Skeletal muscle tissue (tissue), 4 donors: ENCODE measurements around the gene NFYB. TPM values are rescaled to one million over a fixed set of nuclear protein-coding genes. Genes with fewer than 3 reads are reported as not detected.

ENCODE experiments used
- H3K27ac ChIP-seq: one replicate; pipeline ENCODE4 v1.7.0; 2013; ENCODE audit warnings: mild to moderate bottlenecking, low read depth, low read length, inconsistent platforms
- H3K27me3 ChIP-seq, 3 donors: one replicate each; pipeline ENCODE4 v1.7.0; 2013; ENCODE audit warnings: low read length in 3 of 3; ENCODE audit not compliant: control insufficient read depth in 3 of 3, insufficient read depth in 3 of 3
- H3K36me3 ChIP-seq, 3 donors: one replicate each; pipeline ENCODE4 v1.7.0; 2013; ENCODE audit warnings: low read length in 3 of 3; ENCODE audit not compliant: control insufficient read depth in 3 of 3, insufficient read depth in 3 of 3
- H3K4me1 ChIP-seq, 3 donors: one replicate each; pipeline ENCODE4 v1.7.0; 2013; ENCODE audit warnings: low read length in 3 of 3, mild to moderate bottlenecking in 3 of 3; ENCODE audit not compliant: control insufficient read depth in 3 of 3, insufficient read depth in 3 of 3
- H3K4me3 ChIP-seq, 3 donors: one replicate each; pipeline ENCODE4 v1.7.0; 2013; ENCODE audit warnings: low read length in 3 of 3
- H3K9ac ChIP-seq, 3 donors: one replicate each; pipeline ENCODE4 v1.7.0; 2013; ENCODE audit warnings: low read length in 3 of 3, mild to moderate bottlenecking in 3 of 3, moderate library complexity in 2 of 3, low read depth in 1 of 3
- H3K9me3 ChIP-seq, 3 donors: one replicate each; pipeline ENCODE4 v1.7.0; 2013; ENCODE audit warnings: low read length in 3 of 3; ENCODE audit not compliant: control insufficient read depth in 3 of 3
- total RNA-seq: library from RNA; depleted of rRNA; stranded (reverse); fragments of >200 nt; gene quantifications from one replicate; pipeline ENCODE4 v1.2.3, GENCODE V29; 2014
- donor health status: Osteomylitis.

Gene NFYB
- 8.9 TPM for total RNA-seq

DNA sequence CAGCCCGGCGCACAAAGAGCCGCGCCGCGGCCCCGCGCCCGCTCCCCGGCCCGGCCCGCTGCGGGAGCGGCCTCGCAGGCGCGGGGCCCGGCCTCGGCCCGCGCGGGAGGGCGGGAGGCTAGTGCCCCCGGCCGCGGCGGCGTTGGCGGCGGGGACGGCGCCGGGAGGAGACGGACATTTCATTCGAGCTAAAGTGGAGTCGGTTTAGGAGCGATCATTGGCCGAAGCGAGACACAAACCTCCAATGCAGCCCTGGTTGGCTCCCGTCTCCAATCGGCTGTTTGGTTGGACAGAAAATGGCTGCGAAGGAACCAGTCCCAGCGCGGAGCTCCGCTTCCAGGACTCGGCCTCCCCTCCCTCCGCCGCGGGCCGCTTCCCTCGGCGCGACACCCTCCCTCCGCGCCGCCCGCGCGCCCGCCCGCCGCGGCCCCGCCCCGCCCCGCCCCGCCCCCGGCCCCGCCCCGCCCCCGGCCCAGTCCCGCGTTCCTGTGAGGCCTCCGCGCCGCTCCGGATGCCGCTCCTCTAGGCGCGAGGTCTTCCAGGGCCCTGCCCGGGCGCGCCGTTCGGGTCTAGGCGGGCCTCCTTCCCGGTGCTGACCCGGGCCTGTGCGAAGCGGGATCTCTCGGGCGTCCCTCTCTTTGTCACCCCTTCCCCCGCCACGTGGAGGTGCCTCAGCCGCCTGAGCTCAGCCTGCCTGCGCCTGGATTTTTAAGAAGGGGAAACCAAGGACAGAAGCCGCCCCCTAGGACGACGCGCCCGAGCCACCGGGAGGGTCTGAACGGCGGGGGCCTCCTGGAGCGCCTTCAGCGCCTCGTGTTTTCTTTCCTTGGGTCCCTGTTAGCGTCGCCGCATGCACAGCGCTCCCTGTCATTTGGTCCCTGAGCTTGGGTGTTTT lies at the start of gene NFYB:
TSS of gene NFYB (minus strand) at position 309 of the 895 bp plus-strand sequence. CDS start 2,757 bp downstream, outside the sequence.
- Histone ChIP-seq H3K27ac (peak within 1 kb of the TSS; percentile 79), H3K9ac (peak within 1 kb of the TSS; percentile 87 to 89 (median 89)), H3K4me3 (peak within 1 kb of the TSS; percentile 85 to 89 (median 86)), H3K36me3 (peaks cover 1 to 13% (median 10%) of the 10 kb centered on the region in 3 donors), H3K27me3 (no peaks in the 10 kb centered on the region), H3K4me1 (peaks cover 12 to 21% (median 14%) of the 10 kb centered on the region in 3 donors), H3K9me3 (no peaks in the 10 kb centered on the region)

- H3K27me3 ChIP-seq, result no peaks in the 10 kb centered on the region
- no peak overlapping the region for H3K9ac ChIP-seq
- H3K27ac ChIP-seq, result no peak overlapping the region
- H3K4me3 ChIP-seq, result no peak overlapping the region
- H3K36me3 ChIP-seq, result no peaks in the 10 kb centered on the region
- peaks cover 0 to 2% (median 0%) of the 10 kb centered on the region in 3 donors for H3K4me1 ChIP-seq
- H3K9me3 ChIP-seq, result peaks cover 3 to 13% (median 6%) of the 10 kb centered on the region in 3 donors
Observed at GRCh38 chr12:104187446-104188155, 49.6 kb upstream of the NFYB start.

GRCh38 chr12:104183443-104183842 lies 45.4 kb upstream of the NFYB start:
- H3K36me3 ChIP-seq, result no peaks in the 10 kb centered on the region
- H3K9me3 ChIP-seq, result peaks cover 3 to 13% (median 6%) of the 10 kb centered on the region in 3 donors
- no peak overlapping the region for H3K27ac ChIP-seq
- no peak overlapping the region for H3K4me3 ChIP-seq
- no peaks in the 10 kb centered on the region for H3K27me3 ChIP-seq
- peaks cover 6 to 15% (median 7%) of the 10 kb centered on the region in 3 donors for H3K4me1 ChIP-seq
- H3K9ac ChIP-seq, result no peak overlapping the region

- Histone ChIP-seq H3K27ac (peak overlapping the region; percentile 46), H3K4me1 (peaks cover 11 to 20% (median 12%) of the 10 kb centered on the region in 3 donors), H3K36me3 (no peaks in the 10 kb centered on the region), H3K27me3 (no peaks in the 10 kb centered on the region), H3K9me3 (peaks cover 3 to 13% (median 6%) of the 10 kb centered on the region in 3 donors), H3K9ac (no peak overlapping the region), H3K4me3 (no peak overlapping the region)
Observed at GRCh38 chr12:104182621-104183378, 44.8 kb upstream of the NFYB start.

- H3K36me3 ChIP-seq, result no peaks in the 10 kb centered on the region
- H3K4me1 ChIP-seq, result peaks cover 13 to 23% (median 13%) of the 10 kb centered on the region in 3 donors
- no peaks in the 10 kb centered on the region for H3K27me3 ChIP-seq
- H3K4me3 ChIP-seq, result no peak overlapping the region
- peak overlapping the region; percentile 46 for H3K27ac ChIP-seq
- H3K9ac ChIP-seq, result no peak overlapping the region
- peaks cover 3 to 10% (median 6%) of the 10 kb centered on the region in 3 donors for H3K9me3 ChIP-seq
Observed at GRCh38 chr12:104182144-104182543, 44.1 kb upstream of the NFYB start.

DNA sequence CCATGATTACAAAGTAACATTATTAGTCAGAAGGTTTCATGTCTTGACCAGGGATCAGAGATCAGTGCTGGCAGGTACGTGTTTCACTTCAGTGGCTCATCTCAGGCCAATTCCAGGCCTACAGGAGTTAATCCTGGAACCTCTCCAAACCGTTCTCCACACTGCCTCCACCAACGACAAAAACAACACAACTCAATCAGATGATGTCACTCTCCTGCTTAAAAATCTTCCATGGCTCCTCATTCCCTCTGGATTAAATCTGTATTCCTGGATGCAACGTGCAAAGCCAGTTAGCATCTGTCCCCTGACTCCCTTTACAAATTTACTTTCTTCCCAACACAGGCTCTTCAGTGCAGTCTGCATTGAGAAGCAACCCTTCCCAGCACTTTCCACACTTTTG lies 43.3 kb upstream of the NFYB start:
- H3K27me3 ChIP-seq, result no peaks in the 10 kb centered on the region
- no peaks in the 10 kb centered on the region for H3K36me3 ChIP-seq
- no peak overlapping the region for H3K4me3 ChIP-seq
- peaks cover 13 to 23% (median 13%) of the 10 kb centered on the region in 3 donors for H3K4me1 ChIP-seq
- peaks cover 3 to 10% (median 6%) of the 10 kb centered on the region in 3 donors for H3K9me3 ChIP-seq
- no peak overlapping the region for H3K9ac ChIP-seq
- H3K27ac ChIP-seq, result peak overlapping the region; percentile 17

GRCh38 chr12:104180374-104180773 lies 42.4 kb upstream of the NFYB start:
- H3K27ac ChIP-seq, result no peak overlapping the region
- H3K4me1 ChIP-seq, result peaks cover 13 to 23% (median 13%) of the 10 kb centered on the region in 3 donors
- peaks cover 3 to 10% (median 6%) of the 10 kb centered on the region in 3 donors for H3K9me3 ChIP-seq
- H3K27me3 ChIP-seq, result no peaks in the 10 kb centered on the region
- H3K9ac ChIP-seq, result no peak overlapping the region
- no peaks in the 10 kb centered on the region for H3K36me3 ChIP-seq
- no peak overlapping the region for H3K4me3 ChIP-seq

DNA sequence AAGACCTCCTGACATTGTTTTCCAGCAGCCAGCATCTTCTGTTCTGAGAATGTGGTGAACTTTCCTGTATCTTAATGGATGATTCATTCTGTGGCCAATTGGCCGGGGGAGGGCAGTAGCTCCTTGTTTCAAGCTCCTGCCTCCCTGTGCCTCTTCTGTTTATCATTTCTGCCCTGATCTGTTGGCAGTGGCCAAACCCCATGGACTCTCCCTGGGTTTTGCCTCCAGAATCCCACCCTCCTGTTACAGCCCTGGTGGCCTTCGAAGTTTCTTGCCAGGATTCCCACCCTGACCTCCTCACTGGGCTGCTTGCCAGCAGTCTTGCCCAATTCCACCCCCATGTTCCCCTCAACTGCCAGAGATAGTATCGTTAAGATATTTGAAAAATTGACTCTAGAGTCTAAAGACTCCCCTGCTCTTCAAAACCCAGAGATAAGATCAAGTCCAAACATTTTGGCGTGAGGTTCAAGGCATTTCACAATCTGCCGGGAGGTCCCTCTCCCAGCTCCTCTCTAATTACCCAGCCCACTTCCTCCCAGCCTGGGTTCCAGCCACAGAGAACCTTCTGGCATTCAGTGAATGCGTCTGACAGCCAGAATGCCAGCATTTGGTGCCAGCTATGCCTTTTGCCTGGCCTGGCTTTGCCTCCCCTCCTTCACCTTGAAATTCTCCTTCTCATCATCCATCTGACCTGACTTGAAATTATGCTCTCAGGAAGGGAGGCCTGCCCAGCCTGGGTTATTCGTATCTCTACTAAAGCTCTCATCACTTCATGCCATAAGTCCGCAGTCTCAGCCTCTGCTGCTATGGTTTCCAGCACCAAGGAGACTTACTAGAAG lies 39.9 kb upstream of the NFYB start:
- Histone ChIP-seq H3K27ac (peak overlapping the region; percentile 76), H3K9ac (no peak overlapping the region), H3K36me3 (no peaks in the 10 kb centered on the region)

GRCh38 chr12:104177336-104177662 lies 39.3 kb upstream of the NFYB start:
- H3K4me1 ChIP-seq, result peaks cover 8 to 21% (median 13%) of the 10 kb centered on the region in 3 donors
- no peaks in the 10 kb centered on the region for H3K27me3 ChIP-seq
- H3K36me3 ChIP-seq, result no peaks in the 10 kb centered on the region
- peak overlapping the region; percentile 31 for H3K27ac ChIP-seq
- no peak overlapping the region for H3K4me3 ChIP-seq
- H3K9ac ChIP-seq, result no peak overlapping the region
- H3K9me3 ChIP-seq, result no peaks in the 10 kb centered on the region

More for the DNA sequence above, 39.9 kb upstream of the NFYB start:
- Histone ChIP-seq H3K4me1 (peaks cover 13 to 23% (median 13%) of the 10 kb centered on the region in 3 donors), H3K27me3 (no peaks in the 10 kb centered on the region), H3K4me3 (no peak overlapping the region), H3K9me3 (no peaks in the 10 kb centered on the region)
